GOT3 (cell line): ENCODE measurements around the gene ADAMTS14.
"Not testable (repeated sequence)": the region's sequence is repeated elsewhere in the genome, so short reads cannot be mapped to it uniquely, and the experiment has no call there.

ENCODE experiments used
- DNase-seq: peaks from one replicate; lab custom pipeline; 2025; ENCODE audit warnings: mixed read lengths; lab: John Stamatoyannopoulos, UW

The ADAMTS14 gene

DNA sequence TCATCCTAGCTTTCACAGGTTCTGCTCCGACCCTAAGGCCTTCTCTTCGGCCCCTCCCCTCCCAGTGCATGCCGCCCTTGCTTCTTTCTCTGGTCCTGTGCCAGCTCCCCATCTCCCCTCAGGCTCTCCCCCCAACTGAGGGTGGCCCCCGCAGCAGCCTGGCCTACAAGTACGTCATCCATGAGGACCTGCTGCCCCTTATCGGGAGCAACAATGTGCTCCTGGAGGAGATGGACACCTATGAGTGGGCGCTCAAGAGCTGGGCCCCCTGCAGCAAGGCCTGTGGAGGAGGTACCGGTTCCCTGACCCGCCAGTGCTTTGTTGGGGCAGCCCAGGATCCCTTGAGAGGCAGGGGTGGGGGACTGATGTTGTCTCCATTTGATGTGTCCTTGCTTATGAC, 79.0 kb downstream of the ADAMTS14 start:
- DNase-seq = no peak

DNA sequence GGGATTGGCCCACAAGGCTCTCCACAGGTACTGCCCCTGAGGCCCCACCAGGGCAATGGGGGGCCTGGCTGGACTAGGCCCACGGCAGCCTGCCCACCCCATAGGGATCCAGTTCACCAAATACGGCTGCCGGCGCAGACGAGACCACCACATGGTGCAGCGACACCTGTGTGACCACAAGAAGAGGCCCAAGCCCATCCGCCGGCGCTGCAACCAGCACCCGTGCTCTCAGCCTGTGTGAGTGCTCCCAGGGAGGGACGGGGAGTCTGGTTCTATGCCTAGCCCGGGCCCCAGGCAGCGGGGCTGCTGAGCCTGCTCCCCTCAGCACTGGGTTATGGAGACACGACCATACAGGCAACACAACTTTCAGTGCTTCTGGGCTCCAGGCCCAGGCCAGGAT, 79.7 kb downstream of the ADAMTS14 start:
- no peak for DNase-seq

DNA sequence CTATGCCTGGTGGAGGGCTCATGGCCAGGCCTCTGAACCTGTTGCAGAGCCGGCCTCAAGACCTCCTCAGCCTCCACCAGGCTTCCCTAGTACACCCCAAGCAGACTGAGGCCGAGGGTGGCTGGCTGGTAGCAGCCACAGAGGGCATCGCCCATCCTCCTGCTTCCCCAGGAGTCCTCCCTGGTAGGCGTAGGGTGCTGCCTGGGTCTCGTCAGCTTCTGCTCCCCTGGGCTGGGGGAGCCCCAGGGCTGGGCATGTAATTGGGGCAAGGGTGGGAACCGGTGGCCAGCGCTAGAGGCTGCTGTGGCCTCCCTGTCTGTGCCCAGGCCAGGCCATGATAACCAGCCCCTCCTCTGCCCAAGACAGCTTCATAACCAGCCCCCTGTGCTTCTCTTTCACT, 80.3 kb downstream of the ADAMTS14 start:
- no peak for DNase-seq

DNA sequence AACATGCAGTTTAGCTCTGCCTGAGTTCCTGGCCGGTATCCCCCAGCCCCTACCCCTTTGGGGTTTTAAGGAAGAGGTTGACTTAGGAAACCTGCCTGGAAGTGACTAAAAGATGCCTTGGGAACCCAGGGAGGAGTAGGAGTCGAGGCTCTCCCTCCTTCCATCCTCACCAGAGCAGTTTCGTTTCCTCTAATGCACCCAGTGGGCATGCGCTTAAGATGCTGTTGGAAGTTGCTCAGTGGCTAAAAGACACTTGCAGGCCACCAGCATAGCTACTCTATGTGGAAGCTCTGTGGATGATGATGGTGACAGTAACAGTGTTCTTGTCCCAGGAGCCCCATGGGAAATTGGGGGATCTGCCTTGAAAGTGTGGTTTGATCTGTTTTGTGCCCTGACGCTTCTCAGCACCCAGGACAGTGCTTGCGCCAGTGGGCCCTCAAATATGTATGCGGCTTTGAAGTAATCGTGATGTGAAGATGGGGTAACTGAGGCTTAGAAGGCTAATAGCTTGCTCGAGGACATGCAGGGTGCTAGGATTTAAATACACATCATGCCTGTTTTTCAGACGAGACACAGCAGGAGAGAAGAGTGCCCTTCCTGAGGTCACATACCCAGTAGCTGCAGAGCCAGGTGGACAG, 80.8 kb downstream of the ADAMTS14 start:
- DNase-seq = no peak

DNA sequence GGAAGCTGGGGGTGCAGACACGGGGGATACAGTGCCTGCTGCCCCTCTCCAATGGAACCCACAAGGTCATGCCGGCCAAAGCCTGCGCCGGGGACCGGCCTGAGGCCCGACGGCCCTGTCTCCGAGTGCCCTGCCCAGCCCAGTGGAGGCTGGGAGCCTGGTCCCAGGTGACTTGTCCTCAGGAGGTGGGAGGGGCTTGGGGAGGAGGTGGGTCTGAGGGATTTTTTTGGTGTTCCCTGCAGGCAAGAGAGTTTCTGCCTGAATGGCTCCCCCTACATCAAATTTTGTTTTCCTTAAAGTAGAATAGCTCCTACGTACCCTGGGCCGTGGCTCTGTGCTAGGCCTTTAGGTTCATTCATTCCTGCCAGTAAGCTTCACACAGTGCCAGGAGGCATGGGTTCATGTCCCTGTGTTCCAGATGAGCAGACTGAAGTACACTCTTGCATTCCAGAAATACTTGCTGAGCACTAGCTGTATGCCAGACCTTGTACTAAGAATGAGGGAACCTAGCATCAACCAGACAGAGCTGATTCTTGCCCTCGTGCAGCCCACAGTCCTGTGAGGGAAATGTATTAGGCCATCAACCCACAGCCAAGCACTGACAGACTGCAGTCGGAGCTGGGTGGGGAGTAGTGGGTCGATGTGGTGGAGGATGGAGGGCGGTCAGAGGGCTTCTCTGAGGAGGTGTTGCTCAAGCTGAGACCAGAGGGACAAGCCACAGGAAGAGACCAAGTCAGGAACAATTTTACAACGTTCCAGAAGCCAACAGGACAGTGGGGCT, 81.7 kb downstream of the ADAMTS14 start:
- no peak for DNase-seq

DNA sequence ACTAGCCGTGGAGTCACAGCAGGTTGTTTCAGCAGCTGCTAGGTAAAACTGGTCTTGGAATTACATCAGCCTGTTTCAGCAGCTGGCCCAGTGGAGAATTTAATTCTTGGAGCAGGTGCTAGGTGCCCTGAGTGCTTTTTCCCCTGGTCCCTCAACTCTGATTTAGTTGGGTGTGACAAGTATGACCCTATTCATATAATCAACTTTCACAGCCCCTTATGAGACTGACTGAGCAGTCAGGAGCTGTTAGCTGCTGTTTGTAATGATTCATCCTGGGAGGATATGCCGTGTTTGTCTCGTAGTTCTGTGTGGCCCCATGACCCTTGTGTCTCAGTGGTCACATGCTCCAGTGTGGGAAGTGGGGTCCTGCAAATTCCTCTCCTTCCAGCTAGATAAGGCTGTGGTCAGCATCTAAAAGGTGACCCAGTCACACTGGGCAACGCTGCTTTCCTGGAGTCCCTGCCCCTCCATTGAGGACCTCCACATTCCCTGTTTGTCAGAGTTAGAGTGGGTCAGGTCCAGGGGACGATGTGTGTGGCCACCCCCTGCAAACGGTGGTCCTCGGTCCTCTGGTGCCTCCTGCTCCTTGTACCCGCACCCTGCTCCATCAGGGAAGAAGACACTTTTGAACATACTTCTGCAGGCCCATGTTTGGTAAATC, 84.5 kb downstream of the ADAMTS14 start:
- no peak for DNase-seq

DNA sequence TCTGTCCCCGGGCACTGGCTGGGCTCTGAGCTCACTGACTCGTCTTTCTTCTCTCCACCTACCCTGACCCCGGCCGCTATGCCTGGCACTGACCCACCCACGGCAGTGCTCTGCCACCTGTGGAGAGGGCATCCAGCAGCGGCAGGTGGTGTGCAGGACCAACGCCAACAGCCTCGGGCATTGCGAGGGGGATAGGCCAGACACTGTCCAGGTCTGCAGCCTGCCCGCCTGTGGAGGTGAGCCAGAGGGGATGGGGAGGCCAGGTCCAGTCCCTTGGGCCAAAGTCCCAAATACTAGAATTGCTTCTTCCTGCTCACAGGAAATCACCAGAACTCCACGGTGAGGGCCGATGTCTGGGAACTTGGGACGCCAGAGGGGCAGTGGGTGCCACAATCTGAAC, 85.5 kb downstream of the ADAMTS14 start:
- no peak for DNase-seq

DNA sequence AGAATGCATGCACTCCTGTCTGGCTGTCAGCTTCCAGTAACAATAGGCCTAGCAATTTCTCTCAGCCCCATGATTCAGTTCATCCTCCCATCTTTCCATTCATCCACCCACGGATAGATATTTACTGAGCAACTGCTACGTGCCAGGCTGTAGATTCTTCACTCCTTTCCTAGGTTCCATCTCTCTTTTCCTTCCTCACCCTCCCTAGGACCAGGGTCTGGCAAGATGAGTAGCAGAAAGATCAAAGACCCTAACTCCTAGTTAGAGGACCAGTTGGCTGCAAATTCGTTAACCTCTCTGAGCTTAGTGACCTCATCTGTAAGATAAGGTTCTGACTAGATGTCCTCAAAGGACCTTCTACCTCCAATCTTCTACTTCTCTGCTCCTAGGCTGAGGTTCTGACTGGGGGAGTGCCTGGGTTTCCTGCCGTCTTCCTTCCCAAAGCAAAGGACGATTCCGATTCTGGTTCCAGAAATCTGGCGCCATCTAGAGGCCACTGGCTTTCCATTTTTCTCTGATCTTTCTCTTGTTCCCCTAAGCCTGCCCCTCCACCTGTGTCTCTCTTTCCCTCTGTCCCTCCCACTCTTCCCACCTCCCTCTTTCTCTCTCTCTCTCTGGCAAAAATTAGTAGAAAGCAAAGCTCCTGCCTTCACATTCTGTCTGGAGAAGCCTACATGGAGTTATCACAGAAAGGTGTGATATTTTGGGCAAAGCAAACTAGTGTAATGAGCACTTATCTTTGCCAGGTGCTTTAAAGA, 86.6 kb downstream of the ADAMTS14 start:
- DNase-seq = peak; percentile 26

DNA sequence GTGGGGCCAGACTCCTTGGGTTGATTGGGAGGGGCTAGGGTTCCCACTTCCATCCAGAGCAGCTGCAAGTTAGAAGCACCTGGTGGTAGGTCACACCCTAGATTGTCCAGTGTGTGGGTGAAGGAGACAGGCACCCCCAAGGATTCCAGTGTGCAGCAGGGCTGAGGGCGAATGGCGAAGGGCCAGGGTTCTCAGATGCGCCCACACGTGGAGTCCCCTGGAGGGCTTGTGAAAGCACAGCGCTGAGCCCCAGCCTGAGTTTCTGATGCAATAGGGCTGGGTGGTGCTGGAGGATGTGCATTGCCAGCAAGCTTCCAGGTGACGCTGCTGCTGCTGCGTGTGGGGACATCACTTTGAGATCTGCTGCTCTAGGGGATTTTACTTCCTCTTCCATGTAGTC, 87.5 kb downstream of the ADAMTS14 start:
- DNase-seq = no peak

DNA sequence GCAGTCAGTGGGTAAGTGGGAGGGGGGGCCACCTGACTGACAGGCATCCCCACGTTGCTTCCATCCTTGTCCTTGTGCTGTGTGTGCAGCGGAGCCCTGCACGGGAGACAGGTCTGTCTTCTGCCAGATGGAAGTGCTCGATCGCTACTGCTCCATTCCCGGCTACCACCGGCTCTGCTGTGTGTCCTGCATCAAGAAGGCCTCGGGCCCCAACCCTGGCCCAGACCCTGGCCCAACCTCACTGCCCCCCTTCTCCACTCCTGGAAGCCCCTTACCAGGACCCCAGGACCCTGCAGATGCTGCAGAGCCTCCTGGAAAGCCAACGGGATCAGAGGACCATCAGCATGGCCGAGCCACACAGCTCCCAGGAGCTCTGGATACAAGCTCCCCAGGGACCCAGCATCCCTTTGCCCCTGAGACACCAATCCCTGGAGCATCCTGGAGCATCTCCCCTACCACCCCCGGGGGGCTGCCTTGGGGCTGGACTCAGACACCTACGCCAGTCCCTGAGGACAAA, 88.0 kb downstream of the ADAMTS14 start:
- DNase-seq = no peak

DNA sequence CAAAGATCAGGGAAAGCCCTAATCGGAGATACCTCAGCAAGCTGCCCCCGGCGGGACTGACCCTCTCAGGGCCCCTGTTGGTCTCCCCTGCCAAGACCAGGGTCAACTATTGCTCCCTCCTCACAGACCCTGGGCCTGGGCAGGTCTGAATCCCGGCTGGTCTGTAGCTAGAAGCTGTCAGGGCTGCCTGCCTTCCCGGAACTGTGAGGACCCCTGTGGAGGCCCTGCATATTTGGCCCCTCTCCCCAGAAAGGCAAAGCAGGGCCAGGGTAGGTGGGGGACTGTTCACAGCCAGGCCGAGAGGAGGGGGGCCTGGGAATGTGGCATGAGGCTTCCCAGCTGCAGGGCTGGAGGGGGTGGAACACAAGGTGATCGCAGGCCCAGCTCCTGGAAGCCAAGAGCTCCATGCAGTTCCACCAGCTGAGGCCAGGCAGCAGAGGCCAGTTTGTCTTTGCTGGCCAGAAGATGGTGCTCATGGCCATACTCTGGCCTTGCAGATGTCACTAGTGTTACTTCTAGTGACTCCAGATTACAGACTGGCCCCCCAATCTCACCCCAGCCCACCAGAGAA, 88.8 kb downstream of the ADAMTS14 start:
- no peak for DNase-seq

DNA sequence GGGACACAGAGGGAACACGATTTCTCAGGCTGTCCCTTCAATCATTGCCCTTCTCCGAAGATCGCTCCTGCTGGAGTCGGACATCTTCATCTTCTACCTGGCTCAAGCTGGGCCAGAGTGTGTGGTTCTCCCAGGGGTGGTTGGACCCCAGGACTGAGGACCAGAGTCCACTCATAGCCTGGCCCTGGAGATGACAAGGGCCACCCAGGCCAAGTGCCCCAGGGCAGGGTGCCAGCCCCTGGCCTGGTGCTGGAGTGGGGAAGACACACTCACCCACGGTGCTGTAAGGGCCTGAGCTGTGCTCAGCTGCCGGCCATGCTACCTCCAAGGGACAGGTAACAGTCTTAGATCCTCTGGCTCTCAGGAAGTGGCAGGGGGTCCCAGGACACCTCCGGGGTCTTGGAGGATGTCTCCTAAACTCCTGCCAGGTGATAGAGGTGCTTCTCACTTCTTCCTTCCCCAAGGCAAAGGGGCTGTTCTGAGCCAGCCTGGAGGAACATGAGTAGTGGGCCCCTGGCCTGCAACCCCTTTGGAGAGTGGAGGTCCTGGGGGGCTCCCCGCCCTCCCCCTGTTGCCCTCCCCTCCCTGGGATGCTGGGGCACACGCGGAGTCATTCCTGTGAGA, 89.5 kb downstream of the ADAMTS14 start:
- no peak for DNase-seq

DNA sequence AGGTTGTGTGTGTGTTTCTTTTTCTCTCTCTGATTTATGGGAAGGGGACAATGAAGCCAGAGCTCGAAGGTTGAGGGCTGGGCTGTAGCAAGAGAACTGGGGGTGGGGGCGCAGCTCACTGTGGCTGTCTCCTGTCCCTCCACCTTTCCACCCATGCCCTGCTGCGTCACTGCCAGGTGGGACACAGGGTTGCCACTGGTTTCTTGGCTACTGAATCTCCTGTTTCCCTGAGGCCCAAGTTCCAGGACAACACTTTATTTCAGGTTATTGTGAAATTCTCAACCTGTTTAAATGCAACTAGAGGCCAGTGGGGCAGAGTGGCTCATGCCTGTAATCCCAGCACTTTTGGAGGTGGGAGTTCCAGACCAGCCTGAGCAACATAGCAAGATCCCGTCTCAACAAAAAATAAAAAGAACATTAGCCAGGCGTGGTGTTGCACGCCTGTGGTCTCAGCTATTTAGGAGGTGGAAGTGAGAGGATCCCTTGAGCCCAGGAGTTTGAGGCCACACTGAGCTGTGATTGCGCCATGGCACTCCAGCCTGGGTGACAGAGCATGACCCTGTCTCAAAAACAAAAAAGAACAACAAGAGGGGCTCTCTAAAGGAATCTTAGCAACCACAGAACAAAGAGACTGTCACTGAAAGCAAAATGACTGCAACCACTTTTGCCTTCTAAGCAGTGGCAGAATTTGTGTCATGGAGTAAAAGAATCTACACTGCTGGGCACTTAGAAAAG, 90.3 kb downstream of the ADAMTS14 start:
- DNase-seq = no peak

DNA sequence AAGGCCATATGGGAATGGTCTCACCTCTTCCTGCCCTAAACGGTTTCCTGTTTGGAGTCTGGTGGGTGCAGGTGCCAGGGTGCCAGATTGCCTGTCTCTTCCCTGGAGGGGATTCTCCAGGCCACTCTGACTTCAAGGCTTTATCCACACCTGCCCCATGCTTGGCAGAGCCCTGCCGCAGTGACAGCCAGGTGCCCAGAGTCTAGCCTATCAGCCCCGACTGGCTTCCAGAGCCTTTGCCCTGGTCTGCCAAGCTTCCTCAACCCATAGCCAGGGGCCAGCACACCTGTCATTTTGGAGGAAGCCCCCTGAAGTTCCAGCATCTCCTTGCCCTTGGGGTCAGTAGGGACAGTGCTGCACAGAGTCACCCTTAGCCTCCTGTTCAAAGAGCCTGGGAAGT, 91.3 kb downstream of the ADAMTS14 start:
- no peak for DNase-seq

DNA sequence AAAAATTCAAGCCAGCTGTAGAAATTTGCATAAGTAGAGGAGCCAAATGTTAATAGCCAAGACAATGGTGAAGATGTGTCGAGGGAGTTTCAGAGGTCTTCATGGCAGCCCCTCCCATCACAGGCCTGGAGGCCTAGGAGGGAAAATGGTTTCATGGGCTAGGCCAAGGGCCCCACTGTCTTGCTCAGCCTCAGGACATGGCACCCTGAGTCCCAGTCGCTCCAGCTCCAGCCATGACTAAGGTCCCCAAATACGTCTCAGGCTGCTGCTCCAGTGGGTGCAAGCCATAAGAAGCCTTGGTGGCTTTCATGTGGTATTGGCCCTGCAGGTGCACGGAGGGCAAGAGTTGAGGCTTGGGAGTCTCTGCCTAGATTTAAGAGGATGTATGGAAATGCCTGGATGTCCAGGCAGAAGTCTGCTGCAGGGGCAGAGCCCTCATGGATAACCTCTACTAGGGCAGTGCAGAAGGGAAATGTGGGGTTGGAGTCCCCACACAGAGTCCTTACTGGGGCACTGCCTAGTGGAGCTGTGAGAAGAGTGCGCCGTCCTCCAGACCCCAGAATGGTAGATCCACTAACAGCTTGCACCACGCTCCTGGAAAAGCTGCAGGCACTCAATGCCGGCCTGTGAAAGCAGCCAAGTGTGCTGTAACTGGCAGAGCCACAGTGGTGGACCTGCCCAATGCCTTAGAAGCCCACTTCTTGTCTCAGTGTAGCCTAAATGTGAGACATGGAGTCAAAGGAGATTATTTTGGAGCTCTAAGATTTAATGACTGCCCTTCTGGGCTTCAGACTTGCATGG, 93.7 kb downstream of the ADAMTS14 start:
- no peak for DNase-seq

DNA sequence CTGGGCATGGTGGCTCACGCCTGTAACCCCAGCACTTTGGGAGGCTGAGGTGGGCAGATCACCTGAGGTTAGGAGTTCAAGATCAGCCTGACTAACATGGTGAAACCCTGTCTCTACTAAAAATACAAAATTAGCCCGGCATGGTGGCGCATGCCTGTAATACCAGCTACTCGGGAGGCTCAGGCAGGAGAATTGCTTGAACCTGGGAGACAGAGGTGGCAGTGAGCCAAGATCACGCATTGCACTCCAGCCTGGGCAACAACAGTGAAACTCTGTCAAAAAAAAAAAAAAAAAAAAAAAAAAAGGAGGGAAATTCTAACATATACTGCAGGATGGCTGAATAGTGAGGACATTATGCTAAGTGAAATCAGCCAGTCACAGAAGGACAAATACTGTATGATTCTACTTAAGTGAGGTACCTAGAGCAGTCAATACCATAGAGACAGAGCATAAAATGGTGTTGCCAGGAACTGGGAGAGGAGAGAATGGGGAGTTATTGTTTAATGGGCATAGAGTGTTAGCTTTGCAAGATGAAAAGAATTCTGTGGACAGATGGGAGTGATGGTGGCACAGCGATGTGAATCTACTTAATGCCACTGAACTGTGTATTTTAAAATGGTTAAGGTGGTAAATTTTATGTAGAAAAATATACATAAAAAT, 95.8 kb downstream of the ADAMTS14 start:
- DNase-seq = not testable (repeated sequence)

DNA sequence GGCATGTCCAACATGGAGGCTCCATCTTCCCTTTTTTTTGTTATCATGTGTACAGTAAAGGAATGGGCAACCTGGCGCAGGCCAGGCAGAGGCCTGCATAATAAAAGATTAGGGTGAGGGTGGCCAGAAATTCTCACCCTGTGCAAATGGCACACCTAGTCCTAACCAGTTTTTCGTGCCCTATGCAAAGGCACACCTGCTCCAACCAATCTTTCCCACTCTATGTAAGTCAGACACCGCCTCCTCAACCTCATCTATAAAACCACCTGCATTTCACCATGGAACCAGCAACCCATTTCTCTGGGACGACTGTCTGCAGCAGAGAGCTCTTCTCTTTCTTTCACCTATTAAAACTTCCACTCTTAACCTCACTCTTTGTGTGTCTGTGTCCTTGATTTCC, 96.8 kb downstream of the ADAMTS14 start:
- DNase-seq = no peak

DNA sequence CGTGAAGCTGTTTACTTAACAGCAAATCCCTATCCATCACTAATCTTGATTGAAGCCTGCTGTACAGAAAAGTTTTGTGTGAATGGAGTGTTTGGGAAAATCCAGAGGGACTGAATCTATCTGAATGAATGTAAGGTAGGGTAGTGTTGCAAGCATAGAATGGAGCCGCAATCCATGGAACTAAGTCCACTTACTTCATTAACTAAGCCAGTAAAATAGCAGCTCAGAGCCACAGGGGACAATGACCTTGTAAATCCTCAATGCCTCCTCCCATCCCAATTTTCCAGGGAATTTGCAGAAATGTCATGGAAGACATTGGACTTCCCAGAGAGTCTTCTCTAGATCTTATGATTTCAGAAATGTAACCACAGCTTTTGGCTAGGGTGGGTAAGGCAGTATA, 97.7 kb downstream of the ADAMTS14 start:
- DNase-seq = no peak

DNA sequence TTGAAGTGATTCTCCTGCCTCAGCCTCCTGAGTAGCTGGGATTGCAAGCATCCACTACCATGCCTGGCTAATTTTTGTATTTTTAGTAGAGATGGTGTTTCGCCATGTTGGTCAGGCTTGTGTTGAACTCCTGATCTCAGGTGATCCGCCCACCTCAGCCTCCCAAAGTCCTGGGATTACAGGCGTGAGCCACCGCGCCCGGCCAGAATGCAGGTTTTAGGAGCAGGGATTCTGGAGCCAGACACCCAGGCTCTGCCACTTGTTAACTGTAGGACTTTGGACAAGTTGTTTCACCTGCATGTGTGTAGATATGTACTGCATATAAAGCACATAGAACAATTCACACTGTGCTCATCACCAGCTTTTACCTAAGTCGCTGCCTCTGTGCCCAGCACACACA, 98.2 kb downstream of the ADAMTS14 start:
- DNase-seq = not testable (repeated sequence)
